ENCODE results near the gene CSAG3.
"Not testable (repeated sequence)": the region's sequence is repeated elsewhere in the genome, so short reads cannot be mapped to it uniquely, and the experiment has no call there.

The CSAG3 gene

GRCh38 chrX:152758918-152759317, at the start of gene CSAG3:
CSAG3 (plus strand) TSS chrX:152759218.
- not testable (repeated sequence) for DNase-seq

- DNase-seq: not testable (repeated sequence)
These were observed 45.8 kb upstream of the CSAG3 start for GRCh38 chrX:152713195-152713594.

- DNase-seq: not testable (repeated sequence)
These were observed 44.9 kb upstream of the CSAG3 start, which contains the start of gene MAGEA2B for GRCh38 chrX:152713815-152714787. MAGEA2B (plus strand) TSS chrX:152714628; CDS start chrX:152717107, 2,479 bp downstream.

DNA sequence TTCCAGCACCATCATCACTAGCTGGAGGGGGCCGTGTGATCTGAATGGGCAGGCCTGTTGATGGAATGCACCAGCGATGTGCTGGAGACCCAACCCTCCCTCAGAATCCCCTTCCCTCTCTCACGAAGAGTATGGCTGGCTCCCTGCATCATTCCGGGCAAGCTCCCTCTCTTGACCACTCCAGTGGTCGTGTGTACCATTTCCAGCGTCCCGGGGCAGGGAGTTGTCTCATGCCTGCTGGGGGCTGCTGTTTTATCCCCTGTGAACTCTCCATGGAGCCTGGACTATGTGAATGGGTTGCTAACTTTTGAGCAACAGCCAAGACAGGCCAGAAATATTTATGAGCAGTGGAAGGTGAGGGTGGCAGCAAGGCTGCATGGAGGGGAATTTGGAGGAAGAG, 33.6 kb upstream of the CSAG3 start:
- DNase-seq: no peak

GRCh38 chrX:152733261-152733975, 25.6 kb upstream of the CSAG3 start, which contains the start of the genes CSAG1 and MAGEA12:
CSAG1 (minus strand) TSS chrX:152733721; CDS start chrX:152732460, 1,261 bp downstream.
MAGEA12 (plus strand) TSS chrX:152733757; CDS start chrX:152736162, 2,405 bp downstream.
- no peak for DNase-seq

GRCh38 chrX:152734143-152734858, 24.7 kb upstream of the CSAG3 start:
- DNase-seq: not testable (repeated sequence)

- no peak for DNase-seq
These were observed 23.9 kb upstream of the CSAG3 start for GRCh38 chrX:152735101-152735500.

- no peak for DNase-seq
These were observed 23.0 kb upstream of the CSAG3 start for GRCh38 chrX:152735860-152736511.

DNA sequence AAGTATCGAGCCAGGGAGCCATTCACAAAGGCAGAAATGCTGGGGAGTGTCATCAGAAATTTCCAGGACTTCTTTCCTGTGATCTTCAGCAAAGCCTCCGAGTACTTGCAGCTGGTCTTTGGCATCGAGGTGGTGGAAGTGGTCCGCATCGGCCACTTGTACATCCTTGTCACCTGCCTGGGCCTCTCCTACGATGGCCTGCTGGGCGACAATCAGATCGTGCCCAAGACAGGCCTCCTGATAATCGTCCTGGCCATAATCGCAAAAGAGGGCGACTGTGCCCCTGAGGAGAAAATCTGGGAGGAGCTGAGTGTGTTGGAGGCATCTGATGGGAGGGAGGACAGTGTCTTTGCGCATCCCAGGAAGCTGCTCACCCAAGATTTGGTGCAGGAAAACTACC, 22.5 kb upstream of the CSAG3 start:
- DNase-seq: not testable (repeated sequence)

DNA sequence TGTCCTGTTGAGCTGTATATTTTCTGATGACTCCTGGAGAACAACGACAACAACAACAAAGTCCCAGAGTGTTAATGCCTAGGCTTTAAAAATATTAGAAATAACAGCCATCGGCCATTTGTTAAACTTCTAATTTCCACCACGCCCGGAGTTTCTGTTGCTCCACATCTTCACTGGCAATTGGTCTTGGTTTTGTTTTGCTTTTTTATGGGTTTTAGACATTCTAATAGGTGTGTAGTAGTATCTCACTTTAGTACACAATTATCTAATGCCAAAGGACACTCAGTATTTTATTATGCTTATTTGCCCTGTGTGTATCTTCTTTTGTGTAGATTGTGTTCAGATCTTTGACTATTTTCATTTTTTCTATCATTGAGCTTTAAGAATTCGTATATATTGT, 20.5 kb upstream of the CSAG3 start:
- DNase-seq: no peak

DNA sequence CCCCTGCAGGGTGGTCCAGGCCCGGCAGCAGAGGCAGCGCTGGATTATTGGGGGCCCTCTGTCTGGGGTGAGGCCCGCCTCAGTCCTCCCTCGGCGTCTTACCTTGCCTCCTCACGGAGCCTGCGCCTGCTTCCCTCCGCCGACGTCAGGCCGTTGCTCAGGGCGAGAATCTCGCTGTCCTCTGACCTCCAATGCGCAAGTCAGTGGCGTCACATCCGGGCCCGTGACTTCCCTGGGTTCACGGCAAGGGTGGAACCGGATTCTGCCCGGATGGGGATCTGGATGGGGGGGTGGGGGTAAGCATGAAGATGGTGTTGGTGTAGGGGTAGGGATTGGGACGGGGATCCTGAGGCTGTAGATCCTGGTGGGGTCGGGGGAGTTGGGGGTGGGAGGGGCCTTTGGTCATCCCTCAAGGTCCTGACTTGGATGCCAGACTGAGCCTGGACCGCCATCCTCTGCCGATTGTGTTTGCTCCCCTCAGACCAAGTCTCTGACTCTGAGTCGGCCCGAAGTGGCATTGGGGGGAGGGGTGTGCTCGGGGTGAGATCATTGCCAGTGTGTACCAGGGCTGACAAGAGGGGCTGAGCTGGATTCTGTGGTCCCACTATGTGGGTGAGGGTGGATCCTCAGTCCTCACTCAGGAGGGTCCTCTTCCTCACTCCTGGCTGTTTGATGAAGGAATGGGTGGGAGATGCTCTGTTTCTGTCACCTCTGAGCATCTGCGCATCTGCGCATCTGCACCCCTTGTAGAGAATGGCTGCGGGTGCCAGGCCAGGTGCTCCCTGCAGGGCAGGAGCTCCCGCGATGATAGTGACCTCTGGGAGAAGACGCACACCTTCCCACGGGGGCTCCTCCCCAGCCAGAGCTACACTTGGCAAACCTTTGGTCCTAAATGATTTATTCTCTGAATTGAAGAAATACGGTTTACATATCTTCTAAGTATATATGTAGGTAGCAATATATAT, 5.0 kb upstream of the CSAG3 start, which contains the start of gene MAGEA2:
Gene MAGEA2, minus strand, starts transcription at position 157 of the 965 bp plus-strand sequence. CDS start 2,479 bp downstream, outside the sequence.
- DNase-seq: not testable (repeated sequence)

GRCh38 chrX:152754871-152755270, 4.1 kb upstream of the CSAG3 start:
- not testable (repeated sequence) for DNase-seq

- not testable (repeated sequence) for DNase-seq
These were observed 526 bp downstream of the CSAG3 start for GRCh38 chrX:152759544-152759943.

- DNase-seq: not testable (repeated sequence)
These were observed 2.6 kb downstream of the CSAG3 start for GRCh38 chrX:152761582-152761981.

DNA sequence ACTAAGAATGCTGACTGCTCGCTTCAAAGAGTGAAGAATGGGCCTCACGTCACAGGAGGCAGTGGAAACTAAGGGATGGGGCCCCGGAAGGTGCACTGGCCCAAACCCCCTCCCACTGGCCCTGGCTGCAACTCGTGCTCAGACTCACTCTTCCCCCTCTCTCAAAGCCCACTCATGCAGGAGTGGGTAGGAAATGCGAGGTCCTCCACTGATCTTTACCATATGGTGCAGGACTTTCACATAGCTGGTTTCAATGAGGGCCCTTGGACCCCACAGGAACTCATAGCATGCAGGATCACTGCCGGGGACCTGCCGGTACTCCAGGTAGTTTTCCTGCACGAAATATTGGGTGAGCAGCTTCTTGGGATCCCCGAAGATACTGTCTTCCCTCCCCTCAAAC, 7.5 kb downstream of the CSAG3 start:
- DNase-seq: not testable (repeated sequence)

GRCh38 chrX:152769549-152770289, 10.7 kb downstream of the CSAG3 start, which contains the start of gene MAGEA6:
MAGEA6 (minus strand) TSS chrX:152769689; CDS start chrX:152767650, 2,039 bp downstream.
- not testable (repeated sequence) for DNase-seq

DNA sequence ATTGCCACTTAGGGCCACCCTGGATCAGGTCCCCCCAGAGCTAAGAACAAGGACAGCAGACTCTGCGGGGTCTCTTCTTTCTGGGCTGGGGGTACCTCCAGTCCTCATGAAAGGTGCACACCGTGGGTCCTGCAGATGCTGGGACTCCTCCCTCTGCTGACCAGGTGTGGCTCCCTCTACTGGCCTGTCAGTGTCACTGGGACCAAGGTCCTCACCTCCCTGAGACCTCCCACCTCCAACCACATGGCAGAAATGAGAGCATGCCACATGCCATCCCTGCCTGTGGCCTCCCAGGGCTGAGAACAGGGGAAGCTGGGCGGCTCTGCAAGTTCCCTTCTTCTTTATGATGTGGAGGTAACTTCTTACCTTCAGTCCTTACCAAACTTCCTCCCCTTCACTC, 28.0 kb downstream of the CSAG3 start:
- DNase-seq: not testable (repeated sequence)

GRCh38 chrX:152798945-152799344, 39.9 kb downstream of the CSAG3 start:
- DNase-seq: no peak

DNA sequence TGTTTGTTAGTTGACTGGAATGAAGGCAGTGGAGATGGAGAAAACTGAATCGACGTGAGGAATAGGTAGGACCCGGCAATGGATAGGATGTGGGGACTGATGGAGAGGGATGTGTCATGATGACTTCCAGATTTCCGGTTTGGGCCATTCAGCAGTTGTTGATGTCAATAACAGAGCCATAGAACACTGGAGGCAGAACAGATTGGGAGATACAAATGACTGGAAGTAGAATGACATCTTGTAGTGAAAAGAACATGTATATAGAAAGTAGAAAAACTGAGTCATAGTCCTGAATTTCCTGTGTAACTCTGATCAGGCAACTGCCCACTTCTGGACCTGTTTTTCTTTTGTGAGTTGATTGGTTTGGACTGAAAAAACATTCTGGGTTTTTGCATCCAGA, 47.0 kb downstream of the CSAG3 start:
- no peak for DNase-seq
